ENCODE results near the gene ARHGAP15. TPM values are rescaled to one million over a fixed set of nuclear protein-coding genes. Genes with fewer than 3 reads are reported as not detected.
A peak's percentile ranks its signal among the peaks of the same experiment; 100 is the strongest.

The ARHGAP15 gene
- total and polyA plus RNA-seq, 12 donors: 1.3 to 7.7 (median 2.8) TPM

GRCh38 chr2:143433251-143433650 lies 304.0 kb downstream of the ARHGAP15 start:
- ATAC-seq: peak in 5 of 8 donors; percentile 31 to 76 (median 64)
- WGBS, 2 donors: 45 to 53% methylated on average over 3 of the region's 3 CpGs
- peak overlapping the region in 3 of 10 donors; percentile 15 to 46 (median 21) for H3K27ac ChIP-seq

GRCh38 chr2:143433840-143434239 lies 304.6 kb downstream of the ARHGAP15 start:
- no peak for TF ChIP-seq CTCF (IDR thresholded peaks at IDR 0.05)
- Histone ChIP-seq H3K4me1 (peaks cover 0 to 14% (median 0%) of the 10 kb centered on the region in 9 donors), H3K9me3 (no peaks in the 10 kb centered on the region), H3K4me3 (no peak overlapping the region), H3K36me3 (peaks cover 0 to 21% (median 0%) of the 10 kb centered on the region in 9 donors), H3K27ac (peak overlapping the region in 6 of 10 donors; percentile 16 to 69 (median 43)), H3K27me3 (no peaks in the 10 kb centered on the region)
- ATAC-seq (no peak), DNase-seq (no peak)
- intact Hi-C loops (cut with DNase I): loop anchor here in 2 of 10 donors (5.0 to 10.0 kb wide), 4 partner anchors 81 to 1088 kb away; partner anchors contain the start of gene ZEB2 (in 1 of the 2)

More at GRCh38 chr2:143433251-143433650, 304.0 kb downstream of the ARHGAP15 start:
- Histone ChIP-seq H3K9me3 (no peaks in the 10 kb centered on the region), H3K27me3 (no peaks in the 10 kb centered on the region), H3K4me1 (peaks cover 0 to 14% (median 0%) of the 10 kb centered on the region in 9 donors), H3K36me3 (peaks cover 0 to 21% (median 0%) of the 10 kb centered on the region in 9 donors), H3K4me3 (no peak overlapping the region)
- DNase-seq: peak in 1 of 2 donors; percentile 6
- TF ChIP-seq CTCF (IDR thresholded peaks at IDR 0.05): peak in 4 of 9 donors; percentile 22 to 51 (median 38)
- intact Hi-C loops (cut with DNase I): loop anchor here in 2 of 10 donors (5.0 to 10.0 kb wide), 4 partner anchors 82 to 1089 kb away; partner anchors contain the start of gene ZEB2 (in 1 of the 2)

GRCh38 chr2:143434445-143434844 lies 305.2 kb downstream of the ARHGAP15 start:
- Histone ChIP-seq H3K4me3 (peak overlapping the region in 3 of 10 donors; percentile 30 to 38 (median 31)), H3K4me1 (peaks cover 0 to 12% (median 0%) of the 10 kb centered on the region in 9 donors), H3K9me3 (no peaks in the 10 kb centered on the region), H3K36me3 (peaks cover 0 to 21% (median 0%) of the 10 kb centered on the region in 9 donors), H3K27me3 (no peaks in the 10 kb centered on the region), H3K27ac (peak overlapping the region in 9 of 10 donors; percentile 2 to 69 (median 46))
- ATAC-seq: no peak
- 66 to 70% methylated on average over 3 of the region's 3 CpGs for WGBS, 2 donors
- intact Hi-C loops (cut with DNase I): loop anchor here in 2 of 10 donors (5.0 to 10.0 kb wide), 4 partner anchors 80 to 1088 kb away; partner anchors contain the start of gene ZEB2 (in 1 of the 2)
- no peak for DNase-seq
- TF ChIP-seq CTCF (IDR thresholded peaks at IDR 0.05): no peak

- ATAC-seq (peak in 3 of 8 donors; percentile 51 to 66 (median 65)), DNase-seq (peak in 1 of 2 donors; percentile 10)
- peaks cover 0 to 8% (median 0%) of the 10 kb centered on the region in 9 donors for H3K4me1 ChIP-seq
- H3K36me3 ChIP-seq: peaks cover 0 to 21% (median 0%) of the 10 kb centered on the region in 9 donors
- H3K9me3 ChIP-seq: no peaks in the 10 kb centered on the region
- WGBS, 2 donors: 32 to 46% methylated on average over 6 of the region's 6 CpGs
- no peak for TF ChIP-seq CTCF (IDR thresholded peaks at IDR 0.05)
- no peaks in the 10 kb centered on the region for H3K27me3 ChIP-seq
- peak overlapping the region in 6 of 10 donors; percentile 13 to 38 (median 25) for H3K4me3 ChIP-seq
- intact Hi-C loops (cut with DNase I): loop anchor here in 2 of 10 donors (5.0 to 10.0 kb wide), 3 partner anchors 47 to 280 kb away; no protein-coding TSS in a partner anchor
- H3K27ac ChIP-seq: peak overlapping the region; percentile 2 to 69 (median 48)
These were observed 305.9 kb downstream of the ARHGAP15 start for GRCh38 chr2:143435131-143435530.

Data from heart right ventricle (tissue), 16 donors.